ENCODE results near the gene SOWAHD. TPM values are rescaled to one million over a fixed set of nuclear protein-coding genes. Genes with fewer than 3 reads are reported as not detected.

The SOWAHD gene
- total RNA-seq, 1 experiment from 2014 or later = 1.1 TPM

GRCh38 chrX:119734897-119735339 is 23.5 kb upstream of the SOWAHD start:
- H3K9ac ChIP-seq (ENCODE audit: low read length) = no peak overlapping the region
- H3K4me1 ChIP-seq (ENCODE audit: control insufficient read depth in 1 of 2, insufficient read depth in 2 of 2, low read length in 2 of 2) = no peaks in the 10 kb centered on the region
- no peaks in the 10 kb centered on the region for H3K9me3 ChIP-seq (ENCODE audit: control insufficient read depth in 1 of 2, insufficient read depth in 1 of 2, low read depth in 1 of 2, low read length in 2 of 2)
- no peak for TF ChIP-seq TCF7L2 (IDR thresholded peaks at IDR 0.05; ENCODE audit: borderline replicate concordance, extremely low read depth, insufficient read depth, insufficient read length)
- no peak for TF ChIP-seq RAD21 (IDR thresholded peaks at IDR 0.05; ENCODE audit: low read depth)
- no peak for TF ChIP-seq EGR1 (IDR thresholded peaks at IDR 0.05; ENCODE audit: low read depth)
- TF ChIP-seq ATF3 (IDR thresholded peaks at IDR 0.05) = no peak
- TF ChIP-seq ZFX (IDR thresholded peaks at IDR 0.05) = no peak
- no peak for TF ChIP-seq FOSL1 (IDR thresholded peaks at IDR 0.05; ENCODE audit: low read depth)
- no peaks in the 10 kb centered on the region for H4K20me1 ChIP-seq (ENCODE audit: insufficient read depth)
- H3K79me2 ChIP-seq (ENCODE audit: insufficient read depth, low read length) = no peaks in the 10 kb centered on the region
- no peaks in the 10 kb centered on the region for H3K36me3 ChIP-seq (ENCODE audit: control insufficient read depth in 1 of 2, insufficient read depth in 2 of 2, low read length in 2 of 2)
- ChIA-PET RAD21 (ENCODE audit: low non-redundant PET in 1 of 2, low total read pairs in 2 of 2, uncharacterized antibody in 2 of 2, unreplicated experiment in 2 of 2) (no interaction called here), CTCF (no interaction called here), POLR2A (interaction anchor here (0.9 kb wide), 1 partner anchor 42 kb away, joined by 3 read pairs; no protein-coding TSS in a partner anchor)
- no peaks in the 10 kb centered on the region for H3K9me2 ChIP-seq (ENCODE audit: insufficient read depth)
- no peak overlapping the region for H3K4me2 ChIP-seq (ENCODE audit: low read length)
- no peaks in the 10 kb centered on the region for H3K27me3 ChIP-seq (ENCODE audit: insufficient read depth, low read length)
- no peak overlapping the region for H2AFZ ChIP-seq (ENCODE audit: low read depth, low read length, poor library complexity, severe bottlenecking)
- no peak overlapping the region for H3K4me3 ChIP-seq (replicated peaks in 1 of 2; ENCODE audit: low read depth in 1 of 2, low read length in 2 of 2)
- ATAC-seq (no peak), DNase-seq (ENCODE audit: low read depth, low spot score) (no peak)
- no TSS peak for BruUV-seq (replicated peaks)
- H3K27ac ChIP-seq (ENCODE audit: low read depth, low read length) = no peak overlapping the region
- intact Hi-C loops (cut with micrococcal nuclease) = no loop called here

- no peak for DNase-seq (ENCODE audit: low read depth, low spot score)
- no TSS peak for BruUV-seq (replicated peaks)
- H3K27ac ChIP-seq (ENCODE audit: low read depth, low read length) = no peak overlapping the region
- CTCF ChIA-PET = no interaction called here
- H3K4me3 ChIP-seq (replicated peaks in 1 of 2; ENCODE audit: low read depth in 1 of 2, low read length in 2 of 2) = no peak overlapping the region
- ATAC-seq = no peak
- no peaks in the 10 kb centered on the region for H3K27me3 ChIP-seq (ENCODE audit: insufficient read depth, low read length)
- RAD21 ChIA-PET (ENCODE audit: low non-redundant PET in 1 of 2, low total read pairs in 2 of 2, uncharacterized antibody in 2 of 2, unreplicated experiment in 2 of 2) = no interaction called here
- POLR2A ChIA-PET = no interaction called here
- no peak overlapping the region for H3K4me2 ChIP-seq (ENCODE audit: low read length)
- no peak overlapping the region for H3K9ac ChIP-seq (ENCODE audit: low read length)
- H3K9me2 ChIP-seq (ENCODE audit: insufficient read depth) = no peaks in the 10 kb centered on the region
- no peak overlapping the region for H2AFZ ChIP-seq (ENCODE audit: low read depth, low read length, poor library complexity, severe bottlenecking)
- H3K9me3 ChIP-seq (ENCODE audit: control insufficient read depth in 1 of 2, insufficient read depth in 1 of 2, low read depth in 1 of 2, low read length in 2 of 2) = no peaks in the 10 kb centered on the region
- H4K20me1 ChIP-seq (ENCODE audit: insufficient read depth) = no peaks in the 10 kb centered on the region
- TF ChIP-seq ATF3 (IDR thresholded peaks at IDR 0.05) = no peak
- TF ChIP-seq ZNF274 (IDR thresholded peaks at IDR 0.05; ENCODE audit: low read depth, low read length) = no peak
- TF ChIP-seq FOSL1 (IDR thresholded peaks at IDR 0.05; ENCODE audit: low read depth) = no peak
- no peaks in the 10 kb centered on the region for H3K36me3 ChIP-seq (ENCODE audit: control insufficient read depth in 1 of 2, insufficient read depth in 2 of 2, low read length in 2 of 2)
- no peaks in the 10 kb centered on the region for H3K4me1 ChIP-seq (ENCODE audit: control insufficient read depth in 1 of 2, insufficient read depth in 2 of 2, low read length in 2 of 2)
- H3K79me2 ChIP-seq (ENCODE audit: insufficient read depth, low read length) = no peaks in the 10 kb centered on the region
- intact Hi-C loops (cut with micrococcal nuclease) = no loop called here
Observed at GRCh38 chrX:119735467-119735866, 22.9 kb upstream of the SOWAHD start.
